Endodermal cell (in vitro differentiated cells): Measurements from ENCODE around the gene SKIC3. TPM values are rescaled to one million over a fixed set of nuclear protein-coding genes. Genes with fewer than 3 reads are reported as not detected.
A peak's percentile ranks its signal among the peaks of the same experiment; 100 is the strongest.

Experiments used
- DNase-seq: peaks from one replicate; pipeline ENCODE4 v3.0.0-alpha.2; 2017
- H3K27ac ChIP-seq: 2 replicates; pipeline ENCODE4 v1.5.1; 2013; ENCODE audit warnings: mild to moderate bottlenecking, low read depth, low read length, moderate library complexity
- H3K27me3 ChIP-seq: 2 replicates; pipeline ENCODE4 v1.6.1; 2013; ENCODE audit warnings: mild to moderate bottlenecking, low read length, moderate library complexity; ENCODE audit not compliant: insufficient read depth, control insufficient read depth, poor library complexity, severe bottlenecking
- H3K36me3 ChIP-seq: 2 replicates; pipeline ENCODE4 v1.7.0; 2013; ENCODE audit warnings: mild to moderate bottlenecking, low read length, moderate library complexity; ENCODE audit not compliant: control insufficient read depth, insufficient read depth
- H3K4me1 ChIP-seq: one replicate; pipeline ENCODE4 v1.7.0; 2013; ENCODE audit warnings: low read length; ENCODE audit not compliant: control insufficient read depth, insufficient read depth
- H3K4me3 ChIP-seq: 2 replicates; pipeline ENCODE4 v1.5.1; 2013; ENCODE audit warnings: mild to moderate bottlenecking, low read length, moderate library complexity
- H3K9ac ChIP-seq: 2 replicates; pipeline ENCODE4 v1.6.1; 2013; ENCODE audit warnings: mild to moderate bottlenecking, low read length, moderate library complexity; ENCODE audit not compliant: poor library complexity, severe bottlenecking; ENCODE audit errors: extremely low read depth
- H3K9me3 ChIP-seq: 2 replicates; pipeline ENCODE4 v1.6.1; 2013; ENCODE audit warnings: mild to moderate bottlenecking, low read length, moderate library complexity; ENCODE audit not compliant: control insufficient read depth
- H3K27ac Mint-ChIP-seq: 2 replicates; pipeline ENCODE4 v1.8.0; 2020; ENCODE audit warnings: mixed read lengths
- H3K27me3 Mint-ChIP-seq: 2 replicates; pipeline ENCODE4 v1.8.0; 2021; ENCODE audit warnings: mild to moderate bottlenecking, mixed read lengths; ENCODE audit not compliant: insufficient read depth
- H3K36me3 Mint-ChIP-seq: 2 replicates; pipeline ENCODE4 v1.8.0; 2020; ENCODE audit warnings: low read depth, mixed read lengths
- H3K4me1 Mint-ChIP-seq: 2 replicates; pipeline ENCODE4 v1.8.0; 2020; ENCODE audit warnings: mixed read lengths
- H3K4me3 Mint-ChIP-seq: 2 replicates; pipeline ENCODE4 v1.8.0; 2020; ENCODE audit warnings: mild to moderate bottlenecking, moderate library complexity, mixed read lengths
- H3K9me3 Mint-ChIP-seq: 2 replicates; pipeline ENCODE4 v1.8.0; 2020; ENCODE audit warnings: mild to moderate bottlenecking, mixed read lengths
- WGBS, 2 experiments: methylation state at CpG; one replicate each; pipeline versions ENCODE4 v1.1.5 to v1.1.7; 2013; ENCODE audit warnings: missing lambda C conversion rate in 2 of 2, mixed read lengths in 1 of 2; ENCODE audit not compliant: insufficient coverage in 1 of 2, insufficient read length in 1 of 2; 5-methylcytosine and 5-hydroxymethylcytosine counted together
- total RNA-seq, 2 donors: library from RNA; stranded (reverse); fragmentation: NEBNext Ultra II Directional in 1 of 2; extraction: Animal tissue kit (Norgen Biotek cat#: 25700) in 1 of 2; gene quantifications; 2 replicates in 1 of 2; 3 replicates in 1 of 2; pipeline ENCODE4 v1.2.1, GENCODE V29; 2021
- TF ChIP-seq, protein P1 (sequence below): fragments of 200-600 bp; sonication (generic); conservative IDR thresholded peaks from 2 replicates; pipeline ENCODE4 v1.5.0; 2021; ENCODE audit warnings: antibody characterized with exemption, mild to moderate bottlenecking

SKIC3 gene
- total RNA-seq, 2 donors from 2014 or later, result 83.2 to 89.3 TPM

DNA sequence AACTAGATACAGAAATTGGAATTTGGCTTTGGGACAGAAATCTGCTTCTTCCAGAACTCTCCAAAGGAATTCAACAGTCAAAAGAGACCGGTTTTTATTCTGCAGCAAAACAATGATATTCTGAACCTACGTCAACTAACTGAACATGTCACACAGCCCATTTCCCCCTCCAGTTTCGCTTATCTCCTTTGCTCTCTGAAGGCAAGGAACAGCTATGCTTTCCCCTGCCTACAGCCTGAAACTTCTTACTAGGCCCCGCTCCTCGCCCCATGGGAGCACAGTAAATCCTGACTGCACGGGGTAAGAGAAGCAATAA is 488 bp downstream of the SKIC3 start:
- Histone ChIP-seq H3K27me3 (no peaks in the 10 kb centered on the region), H3K27ac (no peak overlapping the region), H3K36me3 (peaks cover 18% of the 10 kb centered on the region), H3K9me3 (no peaks in the 10 kb centered on the region), H3K4me3 (peak overlapping the region; percentile 99), H3K4me1 (no peaks in the 10 kb centered on the region), H3K9ac (peak overlapping the region; percentile 77)
- peak overlapping the region; percentile 80 for H3K4me3 Mint-ChIP-seq
- H3K27ac Mint-ChIP-seq, result peak overlapping the region; percentile 92
- no peaks in the 10 kb centered on the region for H3K27me3 Mint-ChIP-seq
- 1 to 3% methylated on average over 5 to 6 of the region's 6 CpGs for WGBS, 2 experiments
- H3K4me1 Mint-ChIP-seq, result peaks cover 31% of the 10 kb centered on the region
- peaks cover 2% of the 10 kb centered on the region for H3K9me3 Mint-ChIP-seq
- peaks cover 15% of the 10 kb centered on the region for H3K36me3 Mint-ChIP-seq
- no peak for DNase-seq
- TF ChIP-seq, protein P1, sequence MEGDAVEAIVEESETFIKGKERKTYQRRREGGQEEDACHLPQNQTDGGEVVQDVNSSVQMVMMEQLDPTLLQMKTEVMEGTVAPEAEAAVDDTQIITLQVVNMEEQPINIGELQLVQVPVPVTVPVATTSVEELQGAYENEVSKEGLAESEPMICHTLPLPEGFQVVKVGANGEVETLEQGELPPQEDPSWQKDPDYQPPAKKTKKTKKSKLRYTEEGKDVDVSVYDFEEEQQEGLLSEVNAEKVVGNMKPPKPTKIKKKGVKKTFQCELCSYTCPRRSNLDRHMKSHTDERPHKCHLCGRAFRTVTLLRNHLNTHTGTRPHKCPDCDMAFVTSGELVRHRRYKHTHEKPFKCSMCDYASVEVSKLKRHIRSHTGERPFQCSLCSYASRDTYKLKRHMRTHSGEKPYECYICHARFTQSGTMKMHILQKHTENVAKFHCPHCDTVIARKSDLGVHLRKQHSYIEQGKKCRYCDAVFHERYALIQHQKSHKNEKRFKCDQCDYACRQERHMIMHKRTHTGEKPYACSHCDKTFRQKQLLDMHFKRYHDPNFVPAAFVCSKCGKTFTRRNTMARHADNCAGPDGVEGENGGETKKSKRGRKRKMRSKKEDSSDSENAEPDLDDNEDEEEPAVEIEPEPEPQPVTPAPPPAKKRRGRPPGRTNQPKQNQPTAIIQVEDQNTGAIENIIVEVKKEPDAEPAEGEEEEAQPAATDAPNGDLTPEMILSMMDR, result no peak

DNA sequence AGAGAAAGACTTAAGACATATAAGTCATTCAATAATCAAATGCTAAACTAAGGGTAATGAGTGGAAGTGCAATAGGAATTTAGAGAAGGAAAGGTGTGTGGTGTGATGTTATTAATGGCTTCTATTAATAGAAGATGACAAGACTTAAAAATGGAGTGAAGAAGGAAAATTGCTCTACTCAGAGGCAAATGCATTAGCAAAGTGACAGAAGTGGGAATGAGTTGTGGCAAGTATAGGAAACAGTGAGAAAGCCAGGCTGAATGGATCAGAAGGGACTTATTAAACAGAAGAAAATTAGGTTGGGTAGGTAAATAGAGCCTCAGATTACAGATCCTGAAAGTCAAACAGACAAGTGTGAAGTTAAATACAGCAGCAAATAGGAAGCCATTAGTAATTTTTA is 5.7 kb downstream of the SKIC3 start:
- no peak for DNase-seq
- TF ChIP-seq, protein P1, result no peak
- peaks cover 18% of the 10 kb centered on the region for H3K36me3 Mint-ChIP-seq
- H3K4me3 Mint-ChIP-seq, result peak overlapping the region; percentile 12
- no peaks in the 10 kb centered on the region for H3K9me3 Mint-ChIP-seq
- peaks cover 27% of the 10 kb centered on the region for H3K4me1 Mint-ChIP-seq
- Histone ChIP-seq H3K9me3 (peaks cover 11% of the 10 kb centered on the region), H3K4me1 (no peaks in the 10 kb centered on the region), H3K9ac (no peak overlapping the region), H3K27me3 (no peaks in the 10 kb centered on the region), H3K27ac (no peak overlapping the region), H3K36me3 (peaks cover 64% of the 10 kb centered on the region), H3K4me3 (peak overlapping the region; percentile 27)
- no peaks in the 10 kb centered on the region for H3K27me3 Mint-ChIP-seq
- H3K27ac Mint-ChIP-seq, result peak overlapping the region; percentile 7

DNA sequence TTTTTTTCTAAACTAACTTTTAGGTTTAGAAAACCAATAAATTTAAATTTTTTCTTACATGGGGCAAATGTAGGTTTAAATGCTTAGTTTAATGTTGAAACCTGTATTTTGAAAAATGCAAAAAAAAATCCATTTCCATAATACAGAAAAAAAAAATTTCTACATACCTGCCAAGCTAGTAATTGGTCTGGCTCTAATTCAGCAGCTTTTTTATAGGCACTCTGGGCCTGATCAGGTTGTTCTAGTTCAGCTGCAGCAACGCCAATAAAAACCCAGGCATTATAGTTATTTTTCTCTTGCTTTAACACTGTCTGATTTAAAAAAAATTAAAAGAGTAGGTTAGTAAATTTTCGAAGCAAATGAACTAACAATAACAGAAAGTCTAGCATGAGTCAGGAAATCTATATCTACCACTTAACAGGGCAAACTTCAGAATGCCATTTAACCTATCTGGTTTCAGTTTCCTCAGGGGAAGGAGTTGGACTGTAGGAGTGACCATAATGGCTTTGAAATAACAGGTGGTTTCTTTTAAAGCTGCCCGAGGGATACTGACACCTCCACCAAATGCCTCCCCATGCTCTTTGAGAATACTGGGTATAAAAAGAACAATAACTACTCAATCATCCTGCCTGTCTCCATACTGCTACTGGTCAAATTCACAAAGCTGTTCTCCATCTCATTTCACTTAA is 11.6 kb downstream of the SKIC3 start:
- 94 to 100% methylated on average over 1 to 3 of the region's 3 CpGs for WGBS, 2 experiments
- no peak overlapping the region for H3K27ac ChIP-seq
- H3K9me3 ChIP-seq, result peaks cover 11% of the 10 kb centered on the region
- H3K9ac ChIP-seq, result no peak overlapping the region
- no peaks in the 10 kb centered on the region for H3K4me1 ChIP-seq
- no peak for DNase-seq
- Mint-ChIP-seq H3K36me3 (peaks cover 41% of the 10 kb centered on the region), H3K9me3 (no peaks in the 10 kb centered on the region), H3K27me3 (no peaks in the 10 kb centered on the region), H3K4me1 (no peaks in the 10 kb centered on the region), H3K4me3 (no peak overlapping the region), H3K27ac (no peak overlapping the region)
- TF ChIP-seq, protein P1, result no peak
- H3K27me3 ChIP-seq, result no peaks in the 10 kb centered on the region
- H3K4me3 ChIP-seq, result no peak overlapping the region
- H3K36me3 ChIP-seq, result peaks cover 89% of the 10 kb centered on the region
